PFSK-1 (cell line): Measurements from ENCODE around the gene P2RY12.

ENCODE experiments used
- FOXP2 ChIP-seq: optimal IDR thresholded peaks from 2 replicates; pipeline ENCODE3; 2011; ENCODE audit warnings: borderline replicate concordance, control low read depth, inconsistent platforms; ENCODE audit not compliant: insufficient read depth; ENCODE audit errors: extremely low read length, extremely low read depth
- POLR2AphosphoS5 ChIP-seq: IDR thresholded peaks from 2 replicates; pipeline ENCODE4 v1.6.1; 2012; ENCODE audit warnings: low read depth, mild to moderate bottlenecking, control low read depth, low read length, moderate library complexity
- REST ChIP-seq, 2 experiments: IDR thresholded peaks; 2 replicates each; pipeline versions ENCODE4 v1.6.1 to v1.8.0; 2011 to 2012; ENCODE audit warnings: low read depth in 2 of 2, low read length in 2 of 2, control low read depth in 1 of 2, inconsistent platforms in 1 of 2, mild to moderate bottlenecking in 1 of 2, moderate library complexity in 1 of 2; ENCODE audit not compliant: insufficient read depth in 1 of 2
- SIN3A ChIP-seq: IDR thresholded peaks from 2 replicates; pipeline ENCODE4 v1.6.1; 2012; ENCODE audit warnings: mild to moderate bottlenecking, low read length, moderate library complexity, borderline replicate concordance; ENCODE audit not compliant: insufficient read depth
- TAF1 ChIP-seq: IDR thresholded peaks from 2 replicates; pipeline ENCODE4 v1.6.1; 2012; ENCODE audit warnings: low read length, control low read depth, borderline replicate concordance; ENCODE audit not compliant: insufficient read depth

The P2RY12 gene

GRCh38 chr3:151394611-151395010 lies 10.1 kb upstream of the P2RY12 start:
- TF ChIP-seq TAF1, result no peak
- no peak for TF ChIP-seq FOXP2
- TF ChIP-seq POLR2AphosphoS5, result no peak
- no peak for TF ChIP-seq REST (IDR thresholded peaks at IDR 0.05; ENCODE audit: insufficient read depth in 1 of 2, low read depth in 2 of 2, low read length in 2 of 2)
- no peak for TF ChIP-seq SIN3A

GRCh38 chr3:151393941-151394340 lies 9.4 kb upstream of the P2RY12 start:
- TF ChIP-seq POLR2AphosphoS5, result no peak
- TF ChIP-seq REST (IDR thresholded peaks at IDR 0.05; ENCODE audit: insufficient read depth in 1 of 2, low read depth in 2 of 2, low read length in 2 of 2), result no peak
- no peak for TF ChIP-seq SIN3A
- TF ChIP-seq TAF1, result no peak
- TF ChIP-seq FOXP2, result no peak

- TF ChIP-seq SIN3A (no peak), POLR2AphosphoS5 (no peak), TAF1 (no peak)
Observed at GRCh38 chr3:151393146-151393830, 8.7 kb upstream of the P2RY12 start.

- no peak for TF ChIP-seq REST (IDR thresholded peaks at IDR 0.05; ENCODE audit: insufficient read depth in 1 of 2, low read depth in 2 of 2, low read length in 2 of 2)
- TF ChIP-seq SIN3A, result no peak
- no peak for TF ChIP-seq FOXP2
- TF ChIP-seq POLR2AphosphoS5, result no peak
- TF ChIP-seq TAF1, result no peak
Observed at GRCh38 chr3:151391720-151392119, 7.2 kb upstream of the P2RY12 start.

- TF ChIP-seq POLR2AphosphoS5, result no peak
- TF ChIP-seq REST (IDR thresholded peaks at IDR 0.05; ENCODE audit: insufficient read depth in 1 of 2, low read depth in 2 of 2, low read length in 2 of 2), result no peak
- TF ChIP-seq FOXP2, result no peak
- TF ChIP-seq SIN3A, result no peak
- TF ChIP-seq TAF1, result no peak
Observed at GRCh38 chr3:151387842-151388241, 3.3 kb upstream of the P2RY12 start.
